ENCODE measurements around the gene SKAP1.

Gene SKAP1

DNA sequence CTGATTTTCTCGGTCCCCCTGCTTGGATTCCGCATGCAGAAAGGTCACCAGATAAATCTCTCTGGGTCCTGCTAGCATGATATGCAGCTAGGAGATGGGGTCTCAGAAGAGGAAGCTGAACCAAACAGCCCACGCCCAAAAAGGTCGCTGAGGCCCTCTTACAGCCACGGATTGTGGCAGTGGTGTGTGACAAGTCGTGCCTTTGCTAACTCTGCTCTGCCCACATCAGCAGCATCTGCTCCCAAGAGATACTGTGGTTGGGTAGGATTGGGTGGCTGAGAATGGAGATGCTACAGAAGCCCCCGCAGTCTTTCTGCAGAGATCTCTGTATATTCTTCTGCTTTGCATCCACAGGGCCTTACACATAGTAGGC, 15.2 kb upstream of the SKAP1 start:
- no peak overlapping the region for H3K4me3 ChIP-seq (replicated peaks; ENCODE audit: low read depth, low read length)
- no peak for DNase-seq (ENCODE audit: low read depth)
- TF ChIP-seq, protein P1, sequence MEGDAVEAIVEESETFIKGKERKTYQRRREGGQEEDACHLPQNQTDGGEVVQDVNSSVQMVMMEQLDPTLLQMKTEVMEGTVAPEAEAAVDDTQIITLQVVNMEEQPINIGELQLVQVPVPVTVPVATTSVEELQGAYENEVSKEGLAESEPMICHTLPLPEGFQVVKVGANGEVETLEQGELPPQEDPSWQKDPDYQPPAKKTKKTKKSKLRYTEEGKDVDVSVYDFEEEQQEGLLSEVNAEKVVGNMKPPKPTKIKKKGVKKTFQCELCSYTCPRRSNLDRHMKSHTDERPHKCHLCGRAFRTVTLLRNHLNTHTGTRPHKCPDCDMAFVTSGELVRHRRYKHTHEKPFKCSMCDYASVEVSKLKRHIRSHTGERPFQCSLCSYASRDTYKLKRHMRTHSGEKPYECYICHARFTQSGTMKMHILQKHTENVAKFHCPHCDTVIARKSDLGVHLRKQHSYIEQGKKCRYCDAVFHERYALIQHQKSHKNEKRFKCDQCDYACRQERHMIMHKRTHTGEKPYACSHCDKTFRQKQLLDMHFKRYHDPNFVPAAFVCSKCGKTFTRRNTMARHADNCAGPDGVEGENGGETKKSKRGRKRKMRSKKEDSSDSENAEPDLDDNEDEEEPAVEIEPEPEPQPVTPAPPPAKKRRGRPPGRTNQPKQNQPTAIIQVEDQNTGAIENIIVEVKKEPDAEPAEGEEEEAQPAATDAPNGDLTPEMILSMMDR (IDR thresholded peaks at IDR 0.05; ENCODE audit: low read length, missing control alignments): no peak

DNA sequence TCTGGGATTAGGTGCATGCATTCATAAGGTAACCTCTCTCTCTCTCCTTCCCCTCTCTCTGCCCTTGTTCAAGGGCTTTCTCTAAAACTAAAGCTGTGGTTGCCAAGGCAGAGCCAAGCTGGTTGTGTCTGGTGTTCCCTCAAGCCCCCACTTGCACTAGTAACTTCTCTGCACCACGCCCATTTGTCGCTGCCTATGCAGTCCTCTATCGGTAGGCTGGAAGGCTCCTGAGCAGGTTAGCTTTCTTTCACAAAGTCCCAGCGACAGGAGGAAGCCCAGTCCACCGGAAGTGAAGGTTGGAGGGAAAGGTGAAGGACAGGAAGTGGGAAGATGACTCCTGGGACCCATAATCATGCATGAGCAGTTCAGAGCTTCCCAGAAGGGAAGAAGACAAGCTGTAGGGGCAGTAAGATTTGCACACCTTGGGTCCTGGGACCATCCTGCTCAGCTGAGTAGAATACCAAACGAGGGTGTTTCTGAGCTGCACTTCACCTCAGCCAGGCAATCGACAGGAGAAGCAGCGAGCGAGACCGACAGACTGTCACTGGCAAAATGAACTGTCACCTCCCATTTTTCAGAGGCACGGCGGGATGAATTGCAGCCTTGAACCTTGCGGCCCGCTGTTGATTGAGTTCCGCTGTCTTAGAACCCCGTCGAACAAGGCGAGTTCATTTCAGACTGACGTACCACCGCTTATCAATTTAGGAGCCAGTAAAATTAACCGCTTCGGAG, 14.7 kb upstream of the SKAP1 start:
- no peak overlapping the region for H3K4me3 ChIP-seq (replicated peaks; ENCODE audit: low read depth, low read length)
- TF ChIP-seq, protein P1 (IDR thresholded peaks at IDR 0.05; ENCODE audit: low read length, missing control alignments): no peak
- no peak for DNase-seq (ENCODE audit: low read depth)

DNA sequence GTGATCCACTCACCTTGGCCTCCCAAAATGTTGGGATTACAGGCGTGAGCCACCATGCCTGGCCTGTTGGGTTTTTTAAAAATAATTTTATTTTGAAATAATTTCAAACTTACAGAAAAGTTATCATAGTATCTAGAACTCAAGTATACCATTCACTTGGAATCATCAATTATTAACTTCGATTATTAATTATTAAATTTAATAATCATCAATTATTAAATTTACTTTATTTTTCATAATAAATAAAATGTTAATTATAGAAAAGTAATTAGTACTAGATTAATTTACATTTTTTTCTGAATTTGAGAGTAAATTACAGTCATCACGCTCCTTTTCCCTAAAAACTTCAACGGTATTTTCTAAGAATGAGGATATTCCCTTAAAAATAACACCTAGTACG, 13.7 kb upstream of the SKAP1 start:
- TF ChIP-seq, protein P1 (IDR thresholded peaks at IDR 0.05; ENCODE audit: low read length, missing control alignments): no peak
- H3K4me3 ChIP-seq (replicated peaks; ENCODE audit: low read depth, low read length): no peak overlapping the region
- DNase-seq (ENCODE audit: low read depth): no peak

DNA sequence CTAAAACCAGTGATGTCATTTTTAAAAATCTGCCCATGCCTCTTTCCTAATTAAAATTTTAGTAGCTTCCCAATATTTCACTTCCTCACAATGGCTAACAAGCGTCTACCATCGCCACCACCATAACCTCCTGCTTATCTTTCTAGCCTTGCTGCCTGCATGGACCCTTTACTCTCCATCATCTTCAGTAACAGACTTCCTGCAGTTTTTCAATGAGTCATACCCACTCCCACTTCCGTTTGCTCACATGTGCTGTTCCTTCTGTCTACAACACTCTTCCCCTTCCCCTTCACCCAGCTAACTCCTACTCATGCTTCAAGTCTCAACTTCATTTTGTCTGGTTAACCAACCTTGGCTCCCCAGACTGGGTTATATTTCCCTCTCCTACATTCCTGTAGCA, 12.8 kb upstream of the SKAP1 start:
- TF ChIP-seq, protein P1 (IDR thresholded peaks at IDR 0.05; ENCODE audit: low read length, missing control alignments): no peak
- H3K4me3 ChIP-seq (replicated peaks; ENCODE audit: low read depth, low read length): no peak overlapping the region
- no peak for DNase-seq (ENCODE audit: low read depth)

DNA sequence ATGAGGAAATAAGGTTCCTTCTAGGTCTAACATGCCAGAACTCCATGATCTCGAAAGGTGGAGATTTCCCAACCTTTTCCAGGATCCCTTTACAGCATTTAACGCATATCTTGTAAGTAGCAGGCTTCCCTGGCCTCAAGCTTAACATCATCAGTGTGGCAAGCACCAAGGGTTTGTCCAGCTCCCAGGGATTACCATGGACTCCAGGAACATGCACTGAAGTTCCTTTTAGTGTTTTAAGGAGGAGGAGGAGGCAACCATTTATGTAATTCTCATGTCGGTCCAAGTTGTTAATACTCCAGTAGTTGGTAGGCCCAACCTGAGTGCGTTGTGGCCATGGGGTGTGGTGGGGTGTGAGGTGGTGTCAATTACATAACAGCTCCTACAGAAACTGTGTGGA, 11.8 kb upstream of the SKAP1 start:
- TF ChIP-seq, protein P1 (IDR thresholded peaks at IDR 0.05; ENCODE audit: low read length, missing control alignments): no peak
- no peak for DNase-seq (ENCODE audit: low read depth)
- H3K4me3 ChIP-seq (replicated peaks; ENCODE audit: low read depth, low read length): no peak overlapping the region

DNA sequence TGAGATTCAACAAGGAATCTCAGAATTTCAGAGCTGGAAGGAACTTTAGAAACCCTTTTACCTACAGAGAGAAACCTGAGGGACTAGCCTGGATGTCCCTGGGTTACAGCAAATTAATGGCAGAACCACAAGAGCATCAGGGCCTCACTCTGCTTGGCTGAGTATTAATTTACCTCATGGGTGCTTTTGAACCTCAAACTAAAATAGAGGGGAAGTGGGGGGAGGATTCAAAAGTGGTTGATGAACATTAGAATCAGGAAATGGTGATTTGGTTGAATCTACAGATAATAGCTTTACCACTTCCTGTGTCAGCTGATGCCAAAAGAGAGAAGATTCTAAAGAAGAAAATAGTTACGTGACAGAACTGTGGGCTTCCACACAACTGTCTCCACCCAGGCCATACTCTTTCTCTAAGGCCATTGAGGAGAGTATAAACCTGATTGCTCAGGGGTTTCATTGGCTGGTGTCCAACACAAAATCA, 11.3 kb upstream of the SKAP1 start:
- DNase-seq (ENCODE audit: low read depth): no peak
- H3K4me3 ChIP-seq (replicated peaks; ENCODE audit: low read depth, low read length): no peak overlapping the region
- TF ChIP-seq, protein P1 (IDR thresholded peaks at IDR 0.05; ENCODE audit: low read length, missing control alignments): no peak

DNA sequence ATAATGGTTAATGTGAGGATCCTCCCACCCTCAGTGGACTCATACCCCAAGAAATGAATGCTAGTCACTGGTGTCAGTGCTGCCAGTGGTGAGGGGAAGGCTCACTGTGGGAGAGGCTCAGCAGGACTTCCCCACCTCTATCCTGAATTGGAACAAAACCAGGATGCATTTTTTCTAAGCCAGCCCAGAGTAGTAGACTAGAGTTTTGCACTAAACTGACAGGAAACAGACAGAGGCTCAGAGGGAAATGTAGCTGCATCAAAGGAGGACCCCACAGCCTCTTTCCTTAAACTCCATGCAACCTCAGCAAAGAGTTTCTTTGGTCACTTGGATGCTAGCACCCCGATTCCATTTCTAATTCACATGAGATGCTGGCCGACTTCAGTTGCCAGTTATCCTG, 10.7 kb upstream of the SKAP1 start:
- no peak for DNase-seq (ENCODE audit: low read depth)

More for the DNA sequence above, 10.7 kb upstream of the SKAP1 start:
- TF ChIP-seq, protein P1 (IDR thresholded peaks at IDR 0.05; ENCODE audit: low read length, missing control alignments): no peak
- H3K4me3 ChIP-seq (replicated peaks; ENCODE audit: low read depth, low read length): no peak overlapping the region

All from fibroblast of pulmonary artery (primary cell).